HG03457 (cell line): ENCODE measurements around the gene IL12B.
"Not testable (repeated sequence)": the region's sequence is repeated elsewhere in the genome, so short reads cannot be mapped to it uniquely, and the experiment has no call there.

ENCODE experiments used
- ATAC-seq: cut with Tn5 transposase; IDR thresholded peaks from one replicate; pipeline ENCODE4 v1.9.1; 2021; ENCODE audit warnings: moderate number of reproducible peaks; ENCODE audit not compliant: unreplicated experiment

Gene IL12B

GRCh38 chr5:159330131-159330800 is at the start of gene IL12B:
Gene IL12B, minus strand, starts transcription at chr5:159330487. Its CDS starts 3,705 bp downstream, at chr5:159326782.
- no peak for ATAC-seq

- ATAC-seq = no peak
Measured at GRCh38 chr5:159377653-159378052, 47.4 kb upstream of the IL12B start.

- ATAC-seq = not testable (repeated sequence)
Measured at GRCh38 chr5:159367866-159368265, 37.6 kb upstream of the IL12B start.

GRCh38 chr5:159366776-159367175 is 36.5 kb upstream of the IL12B start:
- ATAC-seq = not testable (repeated sequence)

GRCh38 chr5:159362220-159362619 is 31.9 kb upstream of the IL12B start:
- ATAC-seq = no peak

- not testable (repeated sequence) for ATAC-seq
Measured at GRCh38 chr5:159359871-159360270, 29.6 kb upstream of the IL12B start.

GRCh38 chr5:159359408-159359807 is 29.1 kb upstream of the IL12B start:
- no peak for ATAC-seq

GRCh38 chr5:159353661-159354252 is 23.5 kb upstream of the IL12B start:
- ATAC-seq = no peak

GRCh38 chr5:159350644-159351043 is 20.4 kb upstream of the IL12B start:
- ATAC-seq = not testable (repeated sequence)

- not testable (repeated sequence) for ATAC-seq
Measured at GRCh38 chr5:159350216-159350615, 19.9 kb upstream of the IL12B start.

- ATAC-seq = no peak
Measured at GRCh38 chr5:159345861-159346260, 15.6 kb upstream of the IL12B start.

GRCh38 chr5:159345336-159345735 is 15.0 kb upstream of the IL12B start:
- no peak for ATAC-seq

GRCh38 chr5:159343295-159344094 is 13.2 kb upstream of the IL12B start:
- ATAC-seq = no peak

GRCh38 chr5:159342840-159343239 is 12.6 kb upstream of the IL12B start:
- ATAC-seq = no peak

- no peak for ATAC-seq
Measured at GRCh38 chr5:159341906-159342310, 11.6 kb upstream of the IL12B start.

- no peak for ATAC-seq
Measured at GRCh38 chr5:159341145-159341544, 10.9 kb upstream of the IL12B start.

- ATAC-seq = no peak
Measured at GRCh38 chr5:159340511-159340910, 10.2 kb upstream of the IL12B start.

- ATAC-seq = no peak
Measured at GRCh38 chr5:159339460-159339859, 9.2 kb upstream of the IL12B start.

- no peak for ATAC-seq
Measured at GRCh38 chr5:159338118-159338517, 7.8 kb upstream of the IL12B start.

GRCh38 chr5:159337016-159337955 is 7.0 kb upstream of the IL12B start:
- ATAC-seq = no peak

- no peak for ATAC-seq
Measured at GRCh38 chr5:159336586-159336985, 6.3 kb upstream of the IL12B start.
